Upper lobe of right lung (tissue), 1 donor: Measurements from ENCODE around the gene GNL3L. TPM values are rescaled to one million over a fixed set of nuclear protein-coding genes. Genes with fewer than 3 reads are reported as not detected.
"Not testable (repeated sequence)": the region's sequence is repeated elsewhere in the genome, so short reads cannot be mapped to it uniquely, and the experiment has no call there.

Experiments used
- ATAC-seq: fragments of 200-7000 bp; cut with Tn5 transposase; one replicate; pipeline ENCODE4 v1.9.1; 2020; ENCODE audit warnings: mild to moderate bottlenecking, moderate library complexity
- DNase-seq: peaks from one replicate; pipeline ENCODE4 v3.0.0-alpha.2; 2020
- H3K27ac ChIP-seq: fragments of 200-600 bp; one replicate; pipeline ENCODE4 v1.8.0; 2022
- H3K27me3 ChIP-seq: fragments of 200-600 bp; one replicate; pipeline ENCODE4 v1.8.0; 2022; ENCODE audit warnings: mild to moderate bottlenecking
- H3K36me3 ChIP-seq: fragments of 200-600 bp; one replicate; pipeline ENCODE4 v1.8.0; 2022
- H3K4me1 ChIP-seq: fragments of 200-600 bp; one replicate; pipeline ENCODE4 v1.8.0; 2022
- H3K4me3 ChIP-seq: fragments of 200-600 bp; one replicate; pipeline ENCODE4 v1.8.0; 2022; ENCODE audit warnings: mild to moderate bottlenecking
- H3K9me3 ChIP-seq: fragments of 200-600 bp; one replicate; pipeline ENCODE4 v1.8.0; 2022
- intact Hi-C: fragments of 100-400 bp; cut with DNase I; formaldehyde crosslinking; loops from one replicate; pipeline ENCODE4 v1.11.0; 2022
- total RNA-seq: library from RNA; stranded (reverse); fragmentation: NEBNext Ultra II Directional; extraction: Animal tissue kit (Norgen Biotek cat#: 25700); gene quantifications from one replicate; pipeline ENCODE4 v1.2.1, GENCODE V29; 2021
- TF ChIP-seq, protein P1 (sequence below): fragments of 200-600 bp; IDR thresholded peaks from one replicate; pipeline ENCODE4 v1.8.0; 2022; ENCODE audit warnings: antibody characterized with exemption
- donor health status: DM: no; HTN: yes; CAD: no; lungs with severe emphysema.

GNL3L gene
- total RNA-seq, 1 donor from 2014 or later = 29.0 TPM

DNA sequence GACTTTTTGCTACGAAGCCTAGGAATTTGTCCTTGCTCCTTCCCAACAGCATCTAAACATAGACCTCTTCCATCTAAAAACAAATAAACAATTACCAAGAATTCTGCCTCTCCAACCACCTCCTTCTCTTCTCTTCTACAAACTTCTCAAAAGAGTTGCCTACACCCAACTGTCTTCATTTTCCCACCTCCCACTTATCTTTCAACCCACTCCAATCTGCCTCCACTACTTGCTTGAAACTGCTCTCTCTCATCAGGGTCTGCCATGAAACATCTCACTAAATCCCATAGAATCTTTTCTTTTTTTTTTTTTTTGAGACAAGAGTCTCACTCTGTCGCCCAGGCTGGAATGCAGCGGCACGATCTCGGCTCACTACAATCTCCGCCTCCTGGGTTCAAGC, 33.1 kb upstream of the GNL3L start:
- Histone ChIP-seq H3K4me3 (no peak overlapping the region), H3K9me3 (no peaks in the 10 kb centered on the region), H3K27ac (no peak overlapping the region), H3K36me3 (no peaks in the 10 kb centered on the region), H3K4me1 (no peaks in the 10 kb centered on the region), H3K27me3 (no peaks in the 10 kb centered on the region)
- ATAC-seq = no peak
- TF ChIP-seq, protein P1, sequence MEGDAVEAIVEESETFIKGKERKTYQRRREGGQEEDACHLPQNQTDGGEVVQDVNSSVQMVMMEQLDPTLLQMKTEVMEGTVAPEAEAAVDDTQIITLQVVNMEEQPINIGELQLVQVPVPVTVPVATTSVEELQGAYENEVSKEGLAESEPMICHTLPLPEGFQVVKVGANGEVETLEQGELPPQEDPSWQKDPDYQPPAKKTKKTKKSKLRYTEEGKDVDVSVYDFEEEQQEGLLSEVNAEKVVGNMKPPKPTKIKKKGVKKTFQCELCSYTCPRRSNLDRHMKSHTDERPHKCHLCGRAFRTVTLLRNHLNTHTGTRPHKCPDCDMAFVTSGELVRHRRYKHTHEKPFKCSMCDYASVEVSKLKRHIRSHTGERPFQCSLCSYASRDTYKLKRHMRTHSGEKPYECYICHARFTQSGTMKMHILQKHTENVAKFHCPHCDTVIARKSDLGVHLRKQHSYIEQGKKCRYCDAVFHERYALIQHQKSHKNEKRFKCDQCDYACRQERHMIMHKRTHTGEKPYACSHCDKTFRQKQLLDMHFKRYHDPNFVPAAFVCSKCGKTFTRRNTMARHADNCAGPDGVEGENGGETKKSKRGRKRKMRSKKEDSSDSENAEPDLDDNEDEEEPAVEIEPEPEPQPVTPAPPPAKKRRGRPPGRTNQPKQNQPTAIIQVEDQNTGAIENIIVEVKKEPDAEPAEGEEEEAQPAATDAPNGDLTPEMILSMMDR = no peak
- intact Hi-C loops = no loop called here
- no peak for DNase-seq

DNA sequence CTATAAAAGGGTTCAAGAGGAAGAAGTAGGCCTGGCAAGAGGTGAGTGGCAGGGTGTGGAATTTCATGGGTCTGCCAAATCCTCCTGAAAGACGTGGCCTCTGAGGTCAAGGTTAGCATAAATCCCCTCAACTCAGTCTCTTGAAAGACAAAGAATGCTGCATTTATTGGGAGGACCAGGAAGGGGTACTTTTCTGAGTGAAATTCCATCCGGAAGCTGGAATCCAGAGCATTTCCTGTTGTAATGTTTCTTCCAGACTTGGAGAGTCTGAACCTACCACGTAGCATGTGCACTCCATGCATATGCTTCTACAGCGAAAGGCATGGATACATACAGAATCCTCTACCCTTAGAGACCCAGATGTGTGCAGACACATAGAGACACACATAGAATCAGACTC, 20.6 kb upstream of the GNL3L start:
- ATAC-seq (no peak), DNase-seq (no peak)
- no peaks in the 10 kb centered on the region for H3K27me3 ChIP-seq
- H3K9me3 ChIP-seq = no peaks in the 10 kb centered on the region
- H3K4me1 ChIP-seq = no peaks in the 10 kb centered on the region
- TF ChIP-seq, protein P1 = no peak
- intact Hi-C loops = no loop called here
- no peaks in the 10 kb centered on the region for H3K36me3 ChIP-seq
- H3K27ac ChIP-seq = no peak overlapping the region
- H3K4me3 ChIP-seq = no peak overlapping the region

DNA sequence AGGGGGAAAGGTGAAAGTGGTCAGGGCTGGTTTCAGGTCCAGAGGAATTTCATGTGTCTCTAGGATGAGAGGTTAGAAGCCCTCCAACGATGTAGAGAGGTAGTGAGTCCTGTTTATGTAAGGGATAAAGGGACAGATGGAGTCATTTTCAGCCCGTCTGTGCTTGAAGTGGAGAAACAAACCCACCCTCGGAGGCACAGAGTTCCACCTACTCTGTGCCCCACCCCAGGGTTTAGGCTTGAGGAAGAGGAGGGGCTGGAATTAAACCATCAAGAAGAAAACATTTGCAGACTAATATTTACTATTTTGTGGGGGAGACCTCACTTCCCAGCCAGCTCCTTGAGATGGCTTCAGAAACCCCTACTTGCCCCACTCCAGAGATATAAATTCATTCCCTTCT, 868 bp upstream of the GNL3L start:
- DNase-seq (no peak), ATAC-seq (no peak)
- no peaks in the 10 kb centered on the region for H3K27me3 ChIP-seq
- H3K9me3 ChIP-seq = no peaks in the 10 kb centered on the region
- intact Hi-C loops = no loop called here
- H3K36me3 ChIP-seq = no peaks in the 10 kb centered on the region
- peak overlapping the region; percentile 87 for H3K27ac ChIP-seq
- no peaks in the 10 kb centered on the region for H3K4me1 ChIP-seq
- TF ChIP-seq, protein P1 = no peak
- peak overlapping the region; percentile 70 for H3K4me3 ChIP-seq

DNA sequence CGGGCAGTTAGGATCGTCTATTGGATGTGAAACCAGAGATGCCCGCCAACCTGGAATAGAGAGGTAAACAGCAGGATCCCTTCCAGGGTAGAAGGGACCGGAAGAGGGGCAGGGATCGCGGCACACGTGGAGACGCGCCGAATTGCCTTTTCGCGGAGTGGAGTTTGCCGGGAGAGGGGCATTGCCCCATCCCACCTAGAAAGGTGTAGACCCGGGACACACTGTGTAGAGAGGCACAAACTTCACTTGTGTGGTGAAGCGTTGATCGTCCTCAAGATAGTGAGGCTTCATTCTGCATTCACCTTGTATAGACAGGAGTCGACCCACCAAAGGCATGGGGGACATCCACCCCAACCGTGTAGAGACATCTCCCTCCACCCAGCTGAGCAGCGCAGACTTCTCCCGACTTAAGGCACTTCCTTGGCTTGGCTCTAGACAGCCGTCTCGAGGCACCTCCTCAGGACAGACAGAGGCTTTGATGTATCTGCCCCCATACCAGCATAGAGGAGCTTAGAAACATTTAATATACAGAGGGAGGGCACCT, 410 bp downstream of the GNL3L start:
- DNase-seq (no peak), ATAC-seq (peak; percentile 5)
- peak overlapping the region; percentile 70 for H3K4me3 ChIP-seq
- H3K9me3 ChIP-seq = no peaks in the 10 kb centered on the region
- H3K36me3 ChIP-seq = no peaks in the 10 kb centered on the region
- no peaks in the 10 kb centered on the region for H3K4me1 ChIP-seq
- intact Hi-C loops = no loop called here
- TF ChIP-seq, protein P1 = no peak
- H3K27ac ChIP-seq = peak overlapping the region; percentile 75
- H3K27me3 ChIP-seq = no peaks in the 10 kb centered on the region

DNA sequence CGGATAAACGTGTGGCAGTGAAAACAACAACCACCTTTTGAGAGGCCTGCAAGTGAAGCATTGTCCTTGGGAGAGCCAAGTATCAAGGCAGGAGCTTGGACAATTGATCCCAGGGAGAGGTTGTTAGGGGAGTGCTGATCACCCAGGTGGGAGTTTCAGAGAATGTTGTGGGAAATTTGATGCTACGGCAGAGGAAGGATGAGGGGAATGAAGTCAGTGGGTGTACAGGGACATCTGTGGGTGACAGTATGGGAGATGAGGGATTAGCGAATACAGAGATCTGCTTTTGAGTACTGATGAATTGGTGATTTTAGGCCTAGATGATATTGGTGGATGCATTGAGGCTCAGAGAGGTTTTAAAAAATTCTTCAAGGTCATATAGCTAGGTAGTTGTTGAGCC, 4.3 kb downstream of the GNL3L start:
- TF ChIP-seq, protein P1 = no peak
- H3K4me3 ChIP-seq = no peak overlapping the region
- H3K27me3 ChIP-seq = no peaks in the 10 kb centered on the region
- no peak overlapping the region for H3K27ac ChIP-seq
- DNase-seq (no peak), ATAC-seq (no peak)
- intact Hi-C loops = no loop called here
- no peaks in the 10 kb centered on the region for H3K36me3 ChIP-seq
- no peaks in the 10 kb centered on the region for H3K4me1 ChIP-seq
- no peaks in the 10 kb centered on the region for H3K9me3 ChIP-seq

DNA sequence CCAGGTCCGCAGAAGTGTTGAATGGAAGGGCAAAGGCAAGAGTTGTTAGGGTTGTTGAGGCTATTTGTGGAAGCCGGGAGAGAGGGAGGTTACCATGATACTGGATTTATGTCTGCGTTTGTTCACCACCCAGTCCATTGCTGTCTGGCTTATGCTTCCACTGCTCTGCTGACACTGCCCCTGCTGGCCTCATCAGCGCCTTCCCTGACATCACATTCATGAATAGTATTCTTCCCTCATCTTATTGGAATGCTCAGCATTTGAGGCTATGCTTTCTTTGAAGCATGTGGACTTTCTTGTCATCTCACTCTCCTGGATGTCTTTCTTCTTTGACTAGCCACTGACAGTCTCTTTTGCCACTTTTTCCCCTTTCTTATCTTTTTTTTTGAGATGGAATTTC, 10.3 kb downstream of the GNL3L start:
- ATAC-seq = no peak
- intact Hi-C loops = no loop called here
- TF ChIP-seq, protein P1 = no peak
- Histone ChIP-seq H3K27ac (no peak overlapping the region), H3K9me3 (no peaks in the 10 kb centered on the region), H3K27me3 (no peaks in the 10 kb centered on the region), H3K36me3 (peaks cover 53% of the 10 kb centered on the region), H3K4me1 (no peaks in the 10 kb centered on the region), H3K4me3 (no peak overlapping the region)
- DNase-seq = no peak

DNA sequence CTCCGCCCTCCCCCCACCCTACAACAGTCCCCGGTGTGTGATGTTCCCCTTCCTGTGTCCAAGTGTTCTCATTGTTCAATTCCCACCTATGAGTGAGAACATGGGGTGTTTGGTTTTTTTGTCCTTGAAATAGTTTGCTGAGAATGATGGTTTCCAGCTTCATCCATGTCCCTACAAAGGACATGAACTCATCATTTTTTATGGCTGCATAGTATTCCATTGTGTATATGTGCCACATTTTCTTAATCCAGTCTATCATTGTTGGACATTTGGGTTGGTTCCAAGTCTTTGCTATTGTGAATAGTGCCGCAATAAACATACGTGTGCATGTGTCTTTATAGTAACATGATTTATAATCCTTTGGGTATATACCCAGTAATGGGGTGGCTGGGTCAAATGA, 12.2 kb downstream of the GNL3L start:
- H3K4me3 ChIP-seq, ATAC-seq, DNase-seq, H3K27ac ChIP-seq, intact Hi-C loops, H3K9me3 ChIP-seq, H3K27me3 ChIP-seq, H3K4me1 ChIP-seq: not testable (repeated sequence)
- H3K36me3 ChIP-seq = peaks cover 68% of the 10 kb centered on the region
